Cardiac fibroblast (primary cell): Measurements from ENCODE around the gene TCAIM.
"Not testable (repeated sequence)": the region's sequence is repeated elsewhere in the genome, so short reads cannot be mapped to it uniquely, and the experiment has no call there.

Source experiments
- DNase-seq, 2 donors: peaks; one replicate each; pipeline versions ENCODE4 v3.0.0 to v3.0.0-alpha.2; 2010; ENCODE audit warnings: low read depth in 2 of 2
- H3K4me3 ChIP-seq, 2 donors: replicated peaks in 1 of 2; 1 replicate in 1 of 2; 2 replicates in 1 of 2; pipeline ENCODE4 v1.5.1; 2011; ENCODE audit warnings: low read depth in 2 of 2, low read length in 2 of 2, mild to moderate bottlenecking in 2 of 2, moderate library complexity in 1 of 2
- CTCF ChIP-seq: IDR thresholded peaks from one replicate; pipeline ENCODE4 v1.5.1; 2011; ENCODE audit warnings: low read depth, mild to moderate bottlenecking, low read length, inconsistent platforms

Gene TCAIM

GRCh38 chr3:44396200-44397171 lies 57.9 kb downstream of the TCAIM start:
- no peak for TF ChIP-seq CTCF
- H3K4me3 ChIP-seq: no peak overlapping the region
- no peak for DNase-seq

GRCh38 chr3:44398271-44398670 lies 59.7 kb downstream of the TCAIM start:
- not testable (repeated sequence) for H3K4me3 ChIP-seq, DNase-seq

GRCh38 chr3:44398853-44399252 lies 60.3 kb downstream of the TCAIM start:
- no peak for TF ChIP-seq CTCF
- H3K4me3 ChIP-seq: no peak overlapping the region
- no peak for DNase-seq

- no peak for TF ChIP-seq CTCF
- DNase-seq: no peak
- no peak overlapping the region for H3K4me3 ChIP-seq
Measured at GRCh38 chr3:44400771-44401170, 62.2 kb downstream of the TCAIM start.

GRCh38 chr3:44402548-44402947 lies 64.0 kb downstream of the TCAIM start:
- H3K4me3 ChIP-seq: no peak overlapping the region
- DNase-seq: no peak
- no peak for TF ChIP-seq CTCF

GRCh38 chr3:44409640-44410410 lies 71.3 kb downstream of the TCAIM start:
- H3K4me3 ChIP-seq: no peak overlapping the region
- DNase-seq: no peak
- no peak for TF ChIP-seq CTCF

GRCh38 chr3:44411031-44411645 lies 72.6 kb downstream of the TCAIM start:
- no peak for DNase-seq
- TF ChIP-seq CTCF: no peak
- H3K4me3 ChIP-seq: no peak overlapping the region
